Stimulated activated CD8-positive, alpha-beta memory T cell treated with anti-CD3 and anti-CD28 coated beads, Interleukin-2, amount 100 ng/mL, for 1 hour (primary cell): ENCODE measurements around the gene TMEM47.

ENCODE experiments used
- DNase-seq, 2 donors: peaks; one replicate each; pipeline ENCODE4 v3.0.0-alpha.2; 2020; ENCODE audit warnings: low read depth in 2 of 2

Gene TMEM47

GRCh38 chrX:34656842-34657725 is at the start of gene TMEM47:
Gene TMEM47, minus strand, starts transcription at chrX:34657285. Its CDS starts 256 bp downstream, at chrX:34657029.
- no peak for DNase-seq

- no peak for DNase-seq
These were observed 30.0 kb upstream of the TMEM47 start for GRCh38 chrX:34687095-34687494.

- no peak for DNase-seq
These were observed 2.5 kb upstream of the TMEM47 start for GRCh38 chrX:34659575-34659974.

GRCh38 chrX:34658326-34658725 is 1.2 kb upstream of the TMEM47 start:
- no peak for DNase-seq

GRCh38 chrX:34657726-34658070 is 613 bp upstream of the TMEM47 start:
- no peak for DNase-seq

- DNase-seq: no peak
These were observed 631 bp downstream of the TMEM47 start for GRCh38 chrX:34656467-34656841.

- DNase-seq: no peak
These were observed 1.3 kb downstream of the TMEM47 start for GRCh38 chrX:34655501-34656455.

- no peak for DNase-seq
These were observed 2.2 kb downstream of the TMEM47 start for GRCh38 chrX:34654696-34655490.

GRCh38 chrX:34653811-34654210 is 3.3 kb downstream of the TMEM47 start:
- DNase-seq: no peak

- DNase-seq: no peak
These were observed 14.2 kb downstream of the TMEM47 start for GRCh38 chrX:34642849-34643248.

- no peak for DNase-seq
These were observed 19.0 kb downstream of the TMEM47 start for GRCh38 chrX:34638116-34638515.

- DNase-seq: no peak
These were observed 22.7 kb downstream of the TMEM47 start for GRCh38 chrX:34634349-34634748.

GRCh38 chrX:34632384-34632783 is 24.7 kb downstream of the TMEM47 start:
- no peak for DNase-seq

- no peak for DNase-seq
These were observed 25.4 kb downstream of the TMEM47 start for GRCh38 chrX:34631479-34632220.

GRCh38 chrX:34629572-34629971 is 27.5 kb downstream of the TMEM47 start:
- DNase-seq: no peak

GRCh38 chrX:34624416-34624815 is 32.7 kb downstream of the TMEM47 start:
- no peak for DNase-seq

- DNase-seq: no peak
These were observed 37.2 kb downstream of the TMEM47 start for GRCh38 chrX:34619920-34620319.

GRCh38 chrX:34612036-34612435 is 45.0 kb downstream of the TMEM47 start:
- DNase-seq: no peak

- DNase-seq: no peak
These were observed 58.7 kb downstream of the TMEM47 start for GRCh38 chrX:34598362-34598761.

GRCh38 chrX:34586936-34587335 is 70.1 kb downstream of the TMEM47 start:
- DNase-seq: no peak

GRCh38 chrX:34586346-34586911 is 70.7 kb downstream of the TMEM47 start:
- DNase-seq: no peak
